HG03342 (cell line): Measurements from ENCODE around the gene B3GNT8.
"Not testable (repeated sequence)": the region's sequence is repeated elsewhere in the genome, so short reads cannot be mapped to it uniquely, and the experiment has no call there.

Source experiments
- ATAC-seq: cut with Tn5 transposase; IDR thresholded peaks from one replicate; pipeline ENCODE4 v1.9.1; 2021; ENCODE audit warnings: mild to moderate bottlenecking, moderate library complexity; ENCODE audit not compliant: unreplicated experiment

B3GNT8 gene

DNA sequence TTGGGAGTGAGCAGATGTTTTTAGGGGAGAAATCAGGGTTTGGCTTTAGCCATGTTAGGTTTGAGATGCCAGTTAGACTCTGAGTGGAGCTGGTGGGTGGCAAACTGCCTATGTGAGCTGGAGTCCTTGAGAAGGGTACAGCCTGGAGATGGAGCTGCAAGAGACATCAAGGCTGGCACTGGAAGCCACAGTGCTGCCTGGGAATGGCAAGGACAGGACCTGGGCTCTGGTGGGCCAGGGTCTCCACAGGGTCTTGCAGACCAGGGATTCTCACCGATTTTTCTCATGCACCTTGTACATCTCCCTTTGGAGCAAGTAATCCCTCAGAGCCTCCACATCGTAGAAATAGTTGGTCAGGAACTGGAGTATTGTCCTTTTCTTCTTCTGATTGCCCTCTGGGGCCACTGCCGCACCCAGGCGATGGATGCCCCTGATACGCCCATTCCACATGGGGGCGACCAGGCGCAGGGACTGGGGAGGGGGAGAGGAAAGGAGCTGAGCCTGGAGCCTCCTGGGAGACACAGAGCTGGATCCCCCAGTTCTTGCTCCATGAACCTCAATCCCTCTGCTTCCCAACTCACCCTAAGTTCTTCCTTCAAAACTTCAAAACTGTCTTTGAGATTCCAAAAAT, 10.9 kb upstream of the B3GNT8 start:
- no peak for ATAC-seq

- ATAC-seq, result no peak
Observed at GRCh38 chr19:41436674-41436951, 9.4 kb upstream of the B3GNT8 start.

GRCh38 chr19:41435936-41436673, 8.9 kb upstream of the B3GNT8 start:
- no peak for ATAC-seq

DNA sequence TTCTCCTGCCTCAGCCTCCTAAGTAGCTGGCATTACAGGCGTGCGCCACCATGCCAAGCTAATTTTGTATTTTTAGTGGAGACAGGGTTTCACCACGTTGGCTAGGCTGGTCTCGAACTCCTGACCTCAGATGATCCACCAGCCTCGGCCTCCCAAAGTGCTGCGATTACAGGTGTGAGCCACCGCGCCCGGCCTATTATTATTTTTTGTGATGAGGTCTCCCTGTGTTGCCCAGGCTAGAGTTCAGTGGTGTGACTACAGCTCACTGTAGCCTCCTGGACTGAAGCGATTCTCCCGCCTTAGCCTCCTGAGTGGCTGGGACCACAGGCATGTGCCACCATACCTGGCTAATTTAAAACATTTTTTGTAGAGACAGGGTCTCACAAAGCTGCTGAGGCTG, 8.2 kb upstream of the B3GNT8 start:
- not testable (repeated sequence) for ATAC-seq

- no peak for ATAC-seq
Observed at GRCh38 chr19:41434450-41434849, 7.3 kb upstream of the B3GNT8 start.

- no peak for ATAC-seq
Observed at GRCh38 chr19:41433171-41433570, 6.0 kb upstream of the B3GNT8 start.

GRCh38 chr19:41431426-41432386, 4.5 kb upstream of the B3GNT8 start:
- no peak for ATAC-seq

DNA sequence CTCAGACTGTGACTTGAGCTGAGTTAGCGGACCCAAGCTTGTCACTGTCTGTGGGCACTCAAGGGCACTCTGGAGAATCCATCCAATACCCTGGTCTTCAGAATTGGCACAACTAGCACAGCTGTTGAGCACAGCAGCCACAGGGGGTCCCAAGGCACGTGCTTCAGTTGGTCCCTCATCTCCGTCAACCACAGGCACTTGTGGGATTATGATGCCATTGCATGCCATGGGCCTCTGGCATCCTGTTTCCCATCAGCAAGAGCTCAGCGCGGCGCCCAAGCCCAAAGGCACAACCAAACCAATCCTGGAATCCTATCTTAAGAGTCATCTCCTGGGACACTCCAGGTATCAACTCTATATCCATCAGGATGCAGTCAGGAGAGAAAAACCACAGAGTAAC, 3.7 kb upstream of the B3GNT8 start:
- no peak for ATAC-seq

DNA sequence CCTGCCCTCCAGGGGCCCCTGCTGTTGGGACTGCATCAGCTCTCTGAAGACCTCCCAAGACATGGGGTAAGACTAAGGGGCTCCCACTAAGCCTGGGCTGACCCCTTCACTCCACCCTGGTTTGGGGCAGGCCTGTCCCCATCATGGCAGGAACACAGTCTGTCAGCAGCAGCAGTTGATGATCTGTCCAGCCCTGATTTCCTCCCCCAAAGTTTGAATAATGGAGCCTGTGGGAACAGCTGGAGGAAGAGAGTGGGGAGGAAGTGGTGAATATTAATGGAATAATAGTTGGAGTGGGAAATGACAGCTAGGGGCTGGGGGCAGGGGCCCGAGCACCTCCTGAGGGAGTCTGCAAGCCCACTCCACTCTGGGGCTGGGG, 1.3 kb upstream of the B3GNT8 start:
- no peak for ATAC-seq

GRCh38 chr19:41427647-41428480, 690 bp upstream of the B3GNT8 start:
- ATAC-seq, result no peak

DNA sequence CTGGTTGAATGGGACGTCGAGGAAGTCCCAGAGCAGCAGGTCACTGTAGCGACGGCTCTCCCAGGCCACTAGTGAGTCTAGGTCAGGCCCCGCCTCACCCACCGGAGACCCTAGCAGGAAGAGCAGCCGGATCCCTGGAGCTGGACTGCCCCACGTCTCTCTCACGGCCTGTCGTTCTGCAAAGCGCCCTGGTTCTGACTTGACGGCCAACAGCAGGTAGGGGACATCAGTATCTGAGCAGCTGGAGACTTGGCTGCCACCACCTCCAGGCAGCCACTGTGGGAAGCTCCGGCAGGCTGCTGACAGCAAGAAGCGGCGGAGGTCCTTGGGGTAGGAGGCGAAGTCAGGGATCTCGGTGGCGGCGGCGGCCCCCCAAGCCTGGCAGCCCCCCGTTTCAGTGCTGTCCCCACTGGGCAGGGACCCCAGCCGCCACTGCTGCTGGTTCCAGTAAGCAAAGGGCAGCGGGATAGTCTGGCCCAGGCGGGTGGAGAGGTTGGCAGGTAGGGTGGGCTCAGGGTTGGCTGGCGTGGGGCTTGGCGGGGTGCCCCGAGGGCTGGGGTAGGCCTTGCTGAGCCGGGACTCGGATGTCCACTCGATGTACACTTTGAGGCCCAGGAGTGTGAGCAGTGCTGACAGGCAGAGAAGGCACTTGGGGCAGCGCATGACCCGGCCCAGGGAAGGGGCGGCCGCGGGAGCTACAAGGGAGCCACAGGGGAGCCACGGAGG, 895 bp downstream of the B3GNT8 start:
- ATAC-seq, result no peak

DNA sequence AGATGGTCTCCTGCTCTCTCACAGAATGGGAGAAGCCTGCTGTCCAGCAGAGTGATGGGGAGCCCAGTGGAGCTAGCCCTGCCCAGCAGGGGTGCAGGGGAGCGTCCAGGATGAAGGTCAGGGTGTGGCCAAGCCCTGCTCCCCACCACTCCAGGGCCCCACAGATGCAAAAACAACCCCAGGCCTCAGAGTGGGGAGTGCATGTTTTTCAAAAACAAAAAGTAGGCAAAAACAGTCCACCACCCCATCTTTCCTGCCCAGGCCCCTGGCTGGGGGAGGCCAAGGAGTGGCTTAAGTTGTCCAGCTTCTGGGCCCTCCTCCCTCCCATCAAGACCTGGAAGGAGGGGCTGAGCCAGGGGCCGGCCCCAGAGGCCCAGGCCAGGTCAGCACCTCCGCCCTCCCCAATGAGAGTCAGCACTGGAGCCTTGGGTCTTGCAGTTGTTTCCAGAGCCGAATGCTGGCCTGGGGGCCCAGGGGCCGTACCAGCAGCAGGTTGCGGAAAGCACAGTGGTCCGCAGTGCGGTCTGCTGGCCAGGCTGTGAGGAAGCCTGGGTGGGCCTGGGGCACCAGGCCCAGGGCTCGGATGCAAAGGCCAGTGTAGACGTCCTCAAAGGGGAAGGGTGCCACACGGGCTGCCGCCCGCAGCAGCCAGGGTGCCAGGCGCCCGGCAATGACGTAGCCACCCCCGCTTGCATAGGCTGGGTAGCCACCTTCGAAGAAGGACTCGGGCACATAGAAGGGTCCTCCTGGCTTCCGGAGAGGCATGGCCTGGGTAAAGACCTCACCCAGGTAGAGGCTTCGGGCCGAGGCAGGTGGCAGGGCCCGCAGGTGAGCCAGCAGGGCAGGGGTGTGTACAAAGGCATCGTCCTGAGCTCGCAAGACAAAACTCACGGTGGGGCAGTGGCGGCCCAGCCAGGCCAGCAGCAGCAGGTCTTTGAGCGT, 1.7 kb downstream of the B3GNT8 start:
- no peak for ATAC-seq

DNA sequence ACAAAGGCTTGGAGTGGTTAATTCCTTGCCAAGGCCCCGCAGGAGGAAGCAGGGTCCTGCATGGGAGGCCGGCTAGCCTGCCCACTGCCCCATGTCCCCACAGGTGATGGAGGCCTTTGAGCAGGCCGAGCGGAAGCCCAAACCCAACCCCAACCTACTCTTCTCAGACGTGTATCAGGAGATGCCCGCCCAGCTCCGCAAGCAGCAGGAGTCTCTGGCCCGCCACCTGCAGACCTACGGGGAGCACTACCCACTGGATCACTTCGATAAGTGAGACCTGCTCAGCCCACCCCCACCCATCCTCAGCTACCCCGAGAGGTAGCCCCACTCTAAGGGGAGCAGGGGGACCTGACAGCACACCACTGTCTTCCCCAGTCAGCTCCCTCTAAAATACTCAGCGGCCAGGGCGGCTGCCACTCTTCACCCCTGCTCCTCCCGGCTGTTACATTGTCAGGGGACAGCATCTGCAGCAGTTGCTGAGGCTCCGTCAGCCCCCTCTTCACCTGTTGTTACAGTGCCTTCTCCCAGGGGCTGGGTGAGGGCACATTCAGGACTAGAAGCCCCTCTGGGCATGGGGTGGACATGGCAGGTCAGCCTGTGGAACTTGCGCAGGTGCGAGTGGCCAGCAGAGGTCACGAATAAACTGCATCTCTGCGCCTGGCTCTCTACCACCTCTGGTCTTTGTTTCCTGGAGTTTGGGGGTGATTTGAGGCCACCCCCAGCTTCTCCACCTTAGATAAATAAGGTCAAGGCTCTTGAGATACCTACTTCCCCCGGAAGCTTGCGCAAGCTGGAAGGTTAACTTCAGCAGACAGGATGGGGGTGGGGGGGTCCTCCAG, 2.6 kb downstream of the B3GNT8 start:
- no peak for ATAC-seq

- ATAC-seq, result no peak
Observed at GRCh38 chr19:41422955-41423354, 4.2 kb downstream of the B3GNT8 start.

- ATAC-seq, result no peak
Observed at GRCh38 chr19:41422456-41422855, 4.7 kb downstream of the B3GNT8 start.

DNA sequence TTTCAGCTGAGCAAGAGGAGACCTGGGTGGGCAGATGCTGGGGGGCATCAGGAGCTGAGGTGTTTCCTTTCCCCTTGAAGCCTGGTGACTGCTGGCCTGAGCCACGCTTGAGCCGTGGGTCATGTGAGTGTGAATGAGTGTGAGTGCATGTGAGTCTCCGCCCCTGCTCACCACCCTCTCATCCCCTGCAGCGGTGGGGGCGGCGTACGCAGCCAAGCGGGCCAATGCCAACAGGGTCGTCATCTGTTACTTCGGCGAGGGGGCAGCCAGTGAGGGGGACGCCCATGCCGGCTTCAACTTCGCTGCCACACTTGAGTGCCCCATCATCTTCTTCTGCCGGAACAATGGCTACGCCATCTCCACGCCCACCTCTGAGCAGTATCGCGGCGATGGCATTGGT, 5.2 kb downstream of the B3GNT8 start:
- ATAC-seq, result no peak

DNA sequence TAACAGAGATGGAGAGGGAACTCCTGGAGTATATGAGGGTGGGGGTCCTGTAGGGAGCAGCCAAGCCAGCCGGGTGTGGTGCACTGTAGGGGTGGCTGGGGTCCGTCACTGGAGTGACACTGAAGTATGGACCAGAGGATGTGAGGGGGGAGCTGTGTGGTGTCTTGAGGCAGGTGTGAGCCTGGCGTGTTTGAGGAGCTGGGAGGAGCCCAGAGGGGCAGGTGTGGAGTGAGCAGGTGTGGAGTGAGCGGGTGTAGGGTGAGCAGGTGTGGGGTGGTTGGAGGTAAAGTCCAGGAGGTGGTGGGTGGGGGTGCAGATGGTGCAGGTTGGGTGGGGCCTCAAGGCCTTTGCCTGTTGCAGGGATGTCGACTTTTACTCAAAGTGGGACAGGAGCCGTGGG, 5.9 kb downstream of the B3GNT8 start:
- no peak for ATAC-seq

DNA sequence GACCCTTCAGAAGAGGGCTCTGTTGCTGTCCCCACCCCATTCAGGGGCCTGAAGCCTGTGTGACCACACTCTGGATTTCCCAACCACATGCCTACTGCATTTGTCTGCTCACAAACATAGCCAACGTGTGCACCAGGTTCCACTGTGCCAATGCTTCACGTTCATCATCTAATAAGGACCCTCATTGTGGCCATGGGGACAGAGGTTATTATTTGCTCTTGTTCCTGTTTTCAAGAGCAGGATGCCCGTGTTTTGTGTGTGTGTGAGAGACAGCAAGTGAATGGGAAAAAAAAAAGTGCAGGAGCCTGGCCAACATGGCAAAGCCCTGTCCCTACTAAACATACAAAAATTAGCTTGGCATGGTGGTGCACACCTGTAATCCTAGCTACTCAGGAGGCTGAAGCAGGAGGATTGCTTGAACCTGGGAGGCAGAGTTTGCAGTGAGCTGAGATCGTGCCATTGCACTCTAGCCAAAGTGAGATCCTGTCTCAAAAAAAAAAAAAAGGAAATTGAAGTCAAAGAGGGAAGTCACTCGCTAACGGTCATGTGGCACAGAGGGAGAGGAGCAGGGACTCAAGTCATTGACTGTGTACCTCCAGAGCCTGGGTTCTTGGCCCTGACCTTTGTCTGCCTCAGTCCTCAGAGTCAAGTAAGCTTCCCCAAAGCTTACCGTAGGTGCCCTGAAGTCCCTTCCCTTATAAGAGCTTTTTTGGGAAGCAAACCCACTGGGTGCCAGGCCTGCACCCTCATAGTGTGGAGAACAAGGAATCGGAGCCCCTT, 6.9 kb downstream of the B3GNT8 start:
- ATAC-seq, result no peak
